A673 (cell line): Measurements from ENCODE around the gene CCDC110.

ENCODE experiments used
- EZH2 ChIP-seq: fragments of 200-600 bp; sonication (generic); IDR thresholded peaks from 2 replicates; pipeline ENCODE4 v1.6.1; 2017; ENCODE audit warnings: borderline replicate concordance, low read depth, mild to moderate bottlenecking, mixed read lengths, antibody characterized with exemption, low read length; ENCODE audit not compliant: poor library complexity, severe bottlenecking
- TF ChIP-seq, protein P1 (sequence below): fragments of 300-800, 200-600 bp; sonication (generic); conservative IDR thresholded peaks from 2 replicates; pipeline ENCODE4 v1.5.1; 2017; ENCODE audit warnings: low read depth, mild to moderate bottlenecking, antibody characterized with exemption, low read length, moderate library complexity, mixed read lengths

GRCh38 chr4:185429660-185430059, 41.9 kb downstream of the CCDC110 start:
- TF ChIP-seq, protein P1, sequence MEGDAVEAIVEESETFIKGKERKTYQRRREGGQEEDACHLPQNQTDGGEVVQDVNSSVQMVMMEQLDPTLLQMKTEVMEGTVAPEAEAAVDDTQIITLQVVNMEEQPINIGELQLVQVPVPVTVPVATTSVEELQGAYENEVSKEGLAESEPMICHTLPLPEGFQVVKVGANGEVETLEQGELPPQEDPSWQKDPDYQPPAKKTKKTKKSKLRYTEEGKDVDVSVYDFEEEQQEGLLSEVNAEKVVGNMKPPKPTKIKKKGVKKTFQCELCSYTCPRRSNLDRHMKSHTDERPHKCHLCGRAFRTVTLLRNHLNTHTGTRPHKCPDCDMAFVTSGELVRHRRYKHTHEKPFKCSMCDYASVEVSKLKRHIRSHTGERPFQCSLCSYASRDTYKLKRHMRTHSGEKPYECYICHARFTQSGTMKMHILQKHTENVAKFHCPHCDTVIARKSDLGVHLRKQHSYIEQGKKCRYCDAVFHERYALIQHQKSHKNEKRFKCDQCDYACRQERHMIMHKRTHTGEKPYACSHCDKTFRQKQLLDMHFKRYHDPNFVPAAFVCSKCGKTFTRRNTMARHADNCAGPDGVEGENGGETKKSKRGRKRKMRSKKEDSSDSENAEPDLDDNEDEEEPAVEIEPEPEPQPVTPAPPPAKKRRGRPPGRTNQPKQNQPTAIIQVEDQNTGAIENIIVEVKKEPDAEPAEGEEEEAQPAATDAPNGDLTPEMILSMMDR: no peak
- no peak for TF ChIP-seq EZH2
